ENCODE measurements around the gene CBFA2T2.

- TF ChIP-seq CTCF (conservative IDR thresholded peaks at IDR 0.05) = no peak
- no peak for TF ChIP-seq ZFX (IDR thresholded peaks at IDR 0.05)
Measured at GRCh38 chr20:33474963-33475362, 14.9 kb upstream of the CBFA2T2 start.
